Fibroblast of lung (primary cell): ENCODE data around the gene SPATA9. TPM values are rescaled to one million over a fixed set of nuclear protein-coding genes. Genes with fewer than 3 reads are reported as not detected.
"Not testable (repeated sequence)": the region's sequence is repeated elsewhere in the genome, so short reads cannot be mapped to it uniquely, and the experiment has no call there.

Experiments
- DNase-seq, 2 donors: peaks; one replicate each; pipeline versions ENCODE4 v3.0.0 to v3.0.0-alpha.2; 2010; ENCODE audit warnings: low read depth in 2 of 2
- H2AFZ ChIP-seq: 2 replicates; pipeline ENCODE4 v1.5.1; 2012; ENCODE audit warnings: low read length, control low read depth, inconsistent platforms
- H3K27ac ChIP-seq: 2 replicates; pipeline ENCODE4 v1.5.1; 2011; ENCODE audit warnings: low read length, control low read depth; ENCODE audit not compliant: insufficient read depth
- H3K27me3 ChIP-seq: 2 replicates; pipeline ENCODE4 v1.5.1; 2011; ENCODE audit warnings: mild to moderate bottlenecking, low read length; ENCODE audit not compliant: control insufficient read depth, insufficient read depth
- H3K36me3 ChIP-seq: 2 replicates; pipeline ENCODE4 v1.5.1; 2011; ENCODE audit warnings: low read length; ENCODE audit not compliant: control insufficient read depth, insufficient read depth
- H3K4me1 ChIP-seq: 2 replicates; pipeline ENCODE4 v1.5.1; 2011; ENCODE audit warnings: low read length; ENCODE audit not compliant: control insufficient read depth, insufficient read depth; ENCODE audit errors: extremely low read depth
- H3K4me2 ChIP-seq: 2 replicates; pipeline ENCODE4 v1.5.1; 2011; ENCODE audit warnings: low read length, control low read depth; ENCODE audit not compliant: insufficient read depth; ENCODE audit errors: extremely low read depth
- H3K4me3 ChIP-seq, 4 experiments: fragments of 200-600 bp in 1 of 4; sonication (generic) in 1 of 4; replicated peaks in 1 of 4; 2 replicates each; pipeline ENCODE4 v1.5.1; 2011 to 2016; ENCODE audit warnings: low read length in 4 of 4, low read depth in 3 of 4, mild to moderate bottlenecking in 3 of 4, control low read depth in 2 of 4, inconsistent platforms in 1 of 4, mixed read lengths in 1 of 4; ENCODE audit not compliant: insufficient read depth in 1 of 4; ENCODE audit errors: control extremely low read depth in 1 of 4
- H3K79me2 ChIP-seq: 2 replicates; pipeline ENCODE4 v1.5.1; 2012; ENCODE audit warnings: mild to moderate bottlenecking, low read length, inconsistent platforms; ENCODE audit not compliant: control insufficient read depth, insufficient read depth
- H3K9ac ChIP-seq: 2 replicates; pipeline ENCODE4 v1.5.1; 2011; ENCODE audit warnings: mild to moderate bottlenecking, low read length, control low read depth; ENCODE audit not compliant: insufficient read depth
- H3K9me3 ChIP-seq: 2 replicates; pipeline ENCODE4 v1.5.1; 2012; ENCODE audit warnings: low read depth, low read length; ENCODE audit not compliant: control insufficient read depth, insufficient read depth
- H4K20me1 ChIP-seq: 2 replicates; pipeline ENCODE4 v1.5.1; 2011; ENCODE audit warnings: low read length; ENCODE audit not compliant: control insufficient read depth, insufficient read depth; ENCODE audit errors: extremely low read depth
- CTCF ChIP-seq, 2 donors: IDR thresholded peaks in 1 of 2; conservative IDR thresholded peaks in 1 of 2; 1 replicate in 1 of 2; 2 replicates in 1 of 2; pipeline ENCODE4 v1.5.1; 2011 to 2012; ENCODE audit warnings: low read length in 2 of 2, control low read depth in 1 of 2, inconsistent platforms in 1 of 2, low read depth in 1 of 2, mild to moderate bottlenecking in 1 of 2
- EZH2 ChIP-seq: IDR thresholded peaks from 2 replicates; pipeline ENCODE4 v1.5.1; 2012; ENCODE audit warnings: low read length, control low read depth, mild to moderate bottlenecking; ENCODE audit errors: missing control alignments
- polyA plus RNA-seq, 2 donors: library from polyadenylated mRNA; depleted of rRNA in 1 of 2; stranded (reverse) in 1 of 2; unstranded in 1 of 2; fragments of >200 nt; gene quantifications; 2 replicates each; pipeline ENCODE4 v1.2.1, GENCODE V29; 2011 to 2012; ENCODE audit warnings: missing spikeins in 1 of 2
- total RNA-seq: library from RNA; depleted of rRNA; stranded (reverse); fragments of >200 nt; gene quantifications from 2 replicates; pipeline ENCODE4 v1.2.1, GENCODE V29; 2014

Gene SPATA9
- total and polyA plus RNA-seq, 2 donors (not counting 1 experiment from before 2014, with no cell fraction given) = 0.66 to 1.7 TPM

GRCh38 chr5:95712347-95712958, 29.7 kb upstream of the SPATA9 start:
- H3K4me3 ChIP-seq = no peak overlapping the region
- H2AFZ ChIP-seq = no peak overlapping the region
- DNase-seq = peak; percentile 41 to 97
- no peak overlapping the region for H3K9ac ChIP-seq
- H3K4me1 ChIP-seq = no peaks in the 10 kb centered on the region
- no peaks in the 10 kb centered on the region for H3K79me2 ChIP-seq
- no peak for TF ChIP-seq CTCF (conservative IDR thresholded peaks at IDR 0.05 in 1 of 2, IDR thresholded peaks at IDR 0.05 in 1 of 2; ENCODE audit: low read depth in 1 of 2, low read length in 2 of 2)
- no peak for TF ChIP-seq EZH2
- no peaks in the 10 kb centered on the region for H3K36me3 ChIP-seq
- H3K9me3 ChIP-seq = no peaks in the 10 kb centered on the region
- no peaks in the 10 kb centered on the region for H4K20me1 ChIP-seq
- H3K4me2 ChIP-seq = no peak overlapping the region
- no peak overlapping the region for H3K27ac ChIP-seq
- H3K27me3 ChIP-seq = no peaks in the 10 kb centered on the region

- no peaks in the 10 kb centered on the region for H3K27me3 ChIP-seq
- no peak overlapping the region for H3K4me3 ChIP-seq
- no peaks in the 10 kb centered on the region for H3K4me1 ChIP-seq
- H3K79me2 ChIP-seq = no peaks in the 10 kb centered on the region
- peak in 1 of 2 donors; percentile 5 for DNase-seq
- H4K20me1 ChIP-seq = no peaks in the 10 kb centered on the region
- no peaks in the 10 kb centered on the region for H3K36me3 ChIP-seq
- no peak overlapping the region for H3K9ac ChIP-seq
- no peak overlapping the region for H3K27ac ChIP-seq
- TF ChIP-seq CTCF (conservative IDR thresholded peaks at IDR 0.05 in 1 of 2, IDR thresholded peaks at IDR 0.05 in 1 of 2; ENCODE audit: low read depth in 1 of 2, low read length in 2 of 2) (no peak), EZH2 (no peak)
- H2AFZ ChIP-seq = no peak overlapping the region
- no peak overlapping the region for H3K4me2 ChIP-seq
- no peaks in the 10 kb centered on the region for H3K9me3 ChIP-seq
Measured at GRCh38 chr5:95711501-95712346, 28.9 kb upstream of the SPATA9 start.

- peak in 1 of 2 donors; percentile 24 for DNase-seq
- H3K79me2 ChIP-seq, H2AFZ ChIP-seq: not testable (repeated sequence)
Measured at GRCh38 chr5:95710651-95711500, 28.1 kb upstream of the SPATA9 start.

More at GRCh38 chr5:95710651-95711500, 28.1 kb upstream of the SPATA9 start:
- not testable (repeated sequence) for H3K4me2 ChIP-seq, H3K9ac ChIP-seq, H3K4me1 ChIP-seq, H3K4me3 ChIP-seq, H4K20me1 ChIP-seq, H3K27ac ChIP-seq, H3K27me3 ChIP-seq, H3K36me3 ChIP-seq, H3K9me3 ChIP-seq
